Pancreas (tissue), 10 donors: ENCODE data around the gene BOK. TPM values are rescaled to one million over a fixed set of nuclear protein-coding genes. Genes with fewer than 3 reads are reported as not detected.

Experiments used
- ATAC-seq, 4 donors: fragments of 200-7000 bp; cut with Tn5 transposase; one replicate each; pipeline versions ENCODE4 v1.8.0 to v1.9.1; 2020; ENCODE audit warnings: mild to moderate bottlenecking in 4 of 4, moderate library complexity in 4 of 4
- DNase-seq, 6 donors: peaks; one replicate each; pipeline ENCODE4 v3.0.0-alpha.2; 2020
- FAIRE-seq: peaks from 2 replicates; lab custom pipeline; 2012; peaks lifted over from hg19 to GRCh38; lab: Jason Lieb, UNC
- H3K27ac ChIP-seq, 4 donors: fragments of 200-600 bp; sonication (generic); 1 replicate in 3 of 4; 2 replicates in 1 of 4; pipeline versions ENCODE4 v1.5.0 to v1.8.0; 2020
- H3K27me3 ChIP-seq, 4 donors: fragments of 200-600 bp; one replicate each; pipeline ENCODE4 v1.8.0; 2021
- H3K36me3 ChIP-seq, 3 donors: fragments of 200-600 bp; sonication (generic) in 1 of 3; one replicate each; pipeline versions ENCODE4 v1.5.0 to v1.8.0; 2020 to 2021
- H3K4me1 ChIP-seq, 3 donors: fragments of 200-600 bp; one replicate each; pipeline ENCODE4 v1.8.0; 2021
- H3K4me3 ChIP-seq, 4 donors: fragments of 200-600 bp; sonication (generic) in 2 of 4; one replicate each; pipeline versions ENCODE4 v1.5.0 to v1.8.0; 2020 to 2021
- H3K9me3 ChIP-seq, 4 donors: fragments of 200-600 bp; one replicate each; pipeline ENCODE4 v1.8.0; 2021
- WGBS, 2 donors: extraction: QIAGEN DNeasy Blood & Tissue Kit; methylation state at CpG; one replicate each; pipeline ENCODE4 v1.1.7; 2013; 5-methylcytosine and 5-hydroxymethylcytosine counted together
- intact Hi-C, 3 donors: fragments of 100-400 bp; cut with DNase I; formaldehyde crosslinking; loops; one replicate each; pipeline versions ENCODE4 v1.11.1 to v1.14.2; 2022
- polyA plus RNA-seq, 2 donors: library from polyadenylated mRNA; stranded (reverse); fragments of 200-250 nt; gene quantifications; one replicate each; pipeline ENCODE4 v1.2.3, GENCODE V29; 2013
- total RNA-seq, 6 donors: library from RNA; stranded (reverse); fragmentation: NEBNext Ultra II Directional in 4 of 6; extraction: Animal tissue kit (Norgen Biotek cat#: 25700) in 4 of 6; gene quantifications; one replicate each; pipeline versions ENCODE4 v1.2.1 to v1.2.4, GENCODE V29; 2021 to 2023
- TF ChIP-seq, protein P1 (sequence below), 4 donors: fragments of 200-600 bp; sonication (generic) in 3 of 4; IDR thresholded peaks; one replicate each; pipeline versions ENCODE4 v1.5.0 to v1.8.0; 2021; ENCODE audit warnings: antibody characterized with exemption in 4 of 4
- donor health status: healthy with polysubstance abuse.
- donor health status: DM: no; HTN: no; CAD: no; lungs with moderate emphysema.
- donor health status: DM: no; HTN: no; CAD: no.
- donor health status: control.
- donor health status: control.
- donor health status: Bipolar disorder and iron deficiency.
- donor health status: DM: yes; HTN: yes; CAD: no.
- donor health status: DM: no; HTN: no; CAD: no.
- donor health status: DM: no; HTN: no; CAD: no.
- donor health status: DM: yes; HTN: yes; CAD: no.

The BOK gene
- total and polyA plus RNA-seq, 8 donors: 10.0 to 24.8 (median 11.6) TPM

DNA sequence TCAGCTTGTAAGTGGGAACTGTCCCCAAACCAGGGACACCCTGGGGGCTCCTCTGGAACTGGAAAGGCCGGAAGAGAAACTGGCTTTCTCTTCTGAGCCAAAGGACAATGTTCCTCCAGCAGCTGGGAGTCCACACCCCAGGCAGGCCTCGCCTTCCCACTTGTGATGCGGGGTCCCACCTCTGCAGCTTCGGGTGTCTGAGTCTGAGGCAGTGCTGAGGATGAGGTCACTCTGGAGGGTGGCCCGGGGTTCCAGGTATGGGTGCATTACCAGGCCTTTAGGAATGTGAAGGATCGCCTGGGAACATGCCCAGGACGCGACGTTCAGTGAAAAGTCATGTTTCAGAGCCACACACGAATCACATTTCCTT lies 18.2 kb upstream of the BOK start:
- H3K27ac ChIP-seq: peak overlapping the region in 3 of 4 donors; percentile 28 to 43 (median 36)
- 51 to 54% methylated on average over 10 of the region's 10 CpGs for WGBS, 2 donors
- peak in 4 of 6 donors; percentile 45 to 69 (median 54) for DNase-seq

DNA sequence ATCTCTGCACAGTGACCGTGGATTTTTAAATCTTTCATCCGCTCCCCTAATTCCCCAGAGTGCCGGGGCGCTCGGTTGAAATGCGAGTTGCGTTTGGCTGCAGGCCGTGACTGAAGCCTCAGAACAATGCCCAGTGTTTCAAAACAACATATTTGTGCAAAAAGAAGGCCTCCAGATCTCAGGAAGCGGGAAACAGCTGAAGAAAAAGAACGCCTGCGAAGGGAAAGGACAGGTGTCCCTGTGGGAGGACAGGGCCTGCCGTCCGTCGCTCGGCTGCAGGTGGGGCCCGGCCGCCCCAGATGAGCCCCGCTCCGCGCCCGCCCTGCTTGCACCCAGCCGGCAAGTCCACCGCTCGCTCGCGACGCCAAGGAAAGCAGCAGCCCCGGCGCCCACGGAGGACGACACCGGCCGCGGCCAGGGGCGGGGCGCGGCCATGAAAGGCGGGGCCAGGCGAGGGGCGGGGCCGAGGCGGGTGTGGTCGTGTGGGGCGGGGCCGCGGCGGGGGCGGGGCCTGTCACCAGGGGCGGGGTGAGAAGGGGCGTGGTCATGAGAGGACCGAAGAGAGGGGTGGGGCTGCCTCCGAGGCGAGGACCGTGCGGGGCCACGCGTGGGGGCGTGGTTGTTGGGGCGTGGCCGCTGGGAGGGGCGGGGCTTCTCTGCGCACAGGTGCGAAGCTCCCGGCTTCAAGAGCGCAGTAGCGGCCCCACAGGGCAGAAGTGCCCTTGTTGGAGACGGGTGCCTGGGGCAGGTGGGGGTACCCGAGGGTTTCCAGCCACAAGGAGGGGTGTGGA lies 17.6 kb upstream of the BOK start:
- H3K9me3 ChIP-seq: no peaks in the 10 kb centered on the region
- intact Hi-C loops: no loop called here
- peaks cover 0 to 6% (median 4%) of the 10 kb centered on the region in 3 donors for H3K4me1 ChIP-seq
- peak overlapping the region in 3 of 4 donors; percentile 5 to 51 (median 39) for H3K4me3 ChIP-seq
- peak overlapping the region in 3 of 4 donors; percentile 28 to 43 (median 36) for H3K27ac ChIP-seq
- 4 to 7% methylated on average over 48 to 68 of the region's 68 CpGs for WGBS, 2 donors
- ATAC-seq: peak; percentile 85 to 95 (median 93)
- H3K27me3 ChIP-seq: no peaks in the 10 kb centered on the region
- no peak for FAIRE-seq
- TF ChIP-seq, protein P1, sequence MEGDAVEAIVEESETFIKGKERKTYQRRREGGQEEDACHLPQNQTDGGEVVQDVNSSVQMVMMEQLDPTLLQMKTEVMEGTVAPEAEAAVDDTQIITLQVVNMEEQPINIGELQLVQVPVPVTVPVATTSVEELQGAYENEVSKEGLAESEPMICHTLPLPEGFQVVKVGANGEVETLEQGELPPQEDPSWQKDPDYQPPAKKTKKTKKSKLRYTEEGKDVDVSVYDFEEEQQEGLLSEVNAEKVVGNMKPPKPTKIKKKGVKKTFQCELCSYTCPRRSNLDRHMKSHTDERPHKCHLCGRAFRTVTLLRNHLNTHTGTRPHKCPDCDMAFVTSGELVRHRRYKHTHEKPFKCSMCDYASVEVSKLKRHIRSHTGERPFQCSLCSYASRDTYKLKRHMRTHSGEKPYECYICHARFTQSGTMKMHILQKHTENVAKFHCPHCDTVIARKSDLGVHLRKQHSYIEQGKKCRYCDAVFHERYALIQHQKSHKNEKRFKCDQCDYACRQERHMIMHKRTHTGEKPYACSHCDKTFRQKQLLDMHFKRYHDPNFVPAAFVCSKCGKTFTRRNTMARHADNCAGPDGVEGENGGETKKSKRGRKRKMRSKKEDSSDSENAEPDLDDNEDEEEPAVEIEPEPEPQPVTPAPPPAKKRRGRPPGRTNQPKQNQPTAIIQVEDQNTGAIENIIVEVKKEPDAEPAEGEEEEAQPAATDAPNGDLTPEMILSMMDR (IDR thresholded peaks at IDR 0.05): no peak
- no peaks in the 10 kb centered on the region for H3K36me3 ChIP-seq
- DNase-seq: peak; percentile 69 to 92 (median 84)

More for the DNA sequence above, 18.2 kb upstream of the BOK start:
- FAIRE-seq (no peak), ATAC-seq (peak; percentile 15 to 57 (median 28))
- Histone ChIP-seq H3K27me3 (no peaks in the 10 kb centered on the region), H3K36me3 (no peaks in the 10 kb centered on the region), H3K9me3 (no peaks in the 10 kb centered on the region), H3K4me3 (peak overlapping the region in 3 of 4 donors; percentile 5 to 51 (median 39)), H3K4me1 (peaks cover 0 to 6% (median 4%) of the 10 kb centered on the region in 3 donors)
- intact Hi-C loops: no loop called here
- TF ChIP-seq, protein P1 (IDR thresholded peaks at IDR 0.05): no peak

DNA sequence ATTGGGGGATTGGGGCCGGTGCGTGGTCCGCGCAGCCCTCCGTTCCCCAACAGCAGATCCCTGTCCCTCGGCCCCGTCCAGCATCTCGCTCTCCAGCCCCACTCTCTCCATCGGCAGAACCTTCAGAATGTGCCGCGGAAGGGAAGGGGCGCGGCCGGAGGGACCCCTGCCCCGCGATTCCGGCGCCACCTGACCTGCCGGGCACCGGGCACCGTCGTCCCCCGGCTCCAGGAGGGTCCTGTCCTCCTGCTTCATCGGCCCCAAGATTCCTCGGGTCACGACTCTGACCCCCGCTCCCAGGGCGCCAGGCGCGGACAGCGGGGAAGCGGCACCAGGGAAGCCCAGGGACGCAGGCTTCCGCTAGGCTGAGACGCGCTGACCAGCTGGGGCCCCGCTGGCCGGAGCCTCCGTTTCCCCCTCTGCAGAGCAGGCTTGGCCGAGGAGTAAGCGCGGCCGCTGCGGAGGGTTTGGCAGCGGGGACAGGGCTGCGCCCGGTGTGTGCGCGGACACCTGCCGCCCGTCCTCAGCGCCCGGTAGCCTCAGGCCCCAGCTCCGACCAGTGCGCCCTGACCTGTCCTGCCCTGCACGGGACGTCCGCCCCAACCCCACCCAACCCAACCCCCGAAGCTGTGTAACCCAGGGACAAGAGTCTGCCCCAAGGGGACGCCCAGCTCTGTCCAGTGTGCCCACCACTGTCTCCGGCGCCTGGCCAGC lies 16.8 kb upstream of the BOK start:
- no peaks in the 10 kb centered on the region for H3K9me3 ChIP-seq
- H3K4me1 ChIP-seq: peaks cover 0 to 6% (median 4%) of the 10 kb centered on the region in 3 donors
- TF ChIP-seq, protein P1 (IDR thresholded peaks at IDR 0.05): no peak
- no peaks in the 10 kb centered on the region for H3K27me3 ChIP-seq
- 20 to 22% methylated on average over 31 to 62 of the region's 62 CpGs for WGBS, 2 donors
- FAIRE-seq (no peak), DNase-seq (peak in 3 of 6 donors; percentile 37 to 75 (median 57)), ATAC-seq (peak; percentile 4 to 21 (median 9))
- intact Hi-C loops: no loop called here
- H3K27ac ChIP-seq: no peak overlapping the region
- peak overlapping the region in 2 of 4 donors; percentile 39 to 51 for H3K4me3 ChIP-seq
- H3K36me3 ChIP-seq: no peaks in the 10 kb centered on the region

DNA sequence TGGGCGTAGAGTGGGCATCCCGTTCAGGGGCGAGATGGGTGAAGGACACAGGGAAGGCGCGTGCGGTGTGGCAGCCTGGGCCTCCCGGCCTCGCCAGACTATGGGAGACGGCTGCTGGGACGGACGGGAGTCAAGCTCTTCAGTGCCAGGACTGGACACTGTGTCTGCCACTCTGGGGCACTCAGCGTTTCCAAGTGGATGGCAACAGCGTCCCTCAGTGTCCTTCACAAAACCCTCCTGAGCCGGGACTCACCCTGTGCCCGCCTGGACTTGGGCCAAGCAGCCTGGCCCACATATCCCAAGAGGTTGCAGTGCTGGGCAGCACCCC lies 16.3 kb upstream of the BOK start:
- Histone ChIP-seq H3K4me1 (peaks cover 0 to 6% (median 4%) of the 10 kb centered on the region in 3 donors), H3K27me3 (no peaks in the 10 kb centered on the region), H3K36me3 (no peaks in the 10 kb centered on the region), H3K9me3 (no peaks in the 10 kb centered on the region), H3K27ac (no peak overlapping the region), H3K4me3 (no peak overlapping the region)
- FAIRE-seq (no peak), DNase-seq (peak in 3 of 6 donors; percentile 54 to 77 (median 58)), ATAC-seq (peak in 1 of 4 donors; percentile 2)
- intact Hi-C loops: no loop called here
- TF ChIP-seq, protein P1 (IDR thresholded peaks at IDR 0.05): no peak
- WGBS, 2 donors: 53 to 54% methylated on average over 13 to 15 of the region's 15 CpGs
